Measurements from ENCODE around the gene ATP6V0D1.

Gene ATP6V0D1

GRCh38 chr16:67463059-67463458 is 17.9 kb downstream of the ATP6V0D1 start:
- no peak for DNase-seq (ENCODE audit: low spot score)

GRCh38 chr16:67462279-67462655 is 18.7 kb downstream of the ATP6V0D1 start:
- DNase-seq (ENCODE audit: low spot score) = no peak

- no peak for DNase-seq (ENCODE audit: low spot score)
These were observed 19.2 kb downstream of the ATP6V0D1 start for GRCh38 chr16:67461600-67462278.

- DNase-seq (ENCODE audit: low spot score) = no peak
These were observed 20.0 kb downstream of the ATP6V0D1 start for GRCh38 chr16:67460961-67461360.

GRCh38 chr16:67460168-67460567 is 20.8 kb downstream of the ATP6V0D1 start:
- no peak for DNase-seq (ENCODE audit: low spot score)

- no peak for DNase-seq (ENCODE audit: low spot score)
These were observed 21.2 kb downstream of the ATP6V0D1 start for GRCh38 chr16:67459861-67460150.

- DNase-seq (ENCODE audit: low spot score) = peak; percentile 37
These were observed 21.7 kb downstream of the ATP6V0D1 start for GRCh38 chr16:67459066-67459860.

GRCh38 chr16:67458121-67458641 is 22.8 kb downstream of the ATP6V0D1 start:
- no peak for DNase-seq (ENCODE audit: low spot score)

GRCh38 chr16:67457611-67458010 is 23.3 kb downstream of the ATP6V0D1 start:
- no peak for DNase-seq (ENCODE audit: low spot score)

- DNase-seq (ENCODE audit: low spot score) = peak; percentile 66
These were observed 24.4 kb downstream of the ATP6V0D1 start for GRCh38 chr16:67456391-67457081.

- DNase-seq (ENCODE audit: low spot score) = no peak
These were observed 26.1 kb downstream of the ATP6V0D1 start for GRCh38 chr16:67454852-67455251.

GRCh38 chr16:67454104-67454503 is 26.9 kb downstream of the ATP6V0D1 start:
- no peak for DNase-seq (ENCODE audit: low spot score)

- DNase-seq (ENCODE audit: low spot score) = no peak
These were observed 29.1 kb downstream of the ATP6V0D1 start for GRCh38 chr16:67451704-67452435.

- no peak for DNase-seq (ENCODE audit: low spot score)
These were observed 29.8 kb downstream of the ATP6V0D1 start for GRCh38 chr16:67451061-67451703.

- no peak for DNase-seq (ENCODE audit: low spot score)
These were observed 31.2 kb downstream of the ATP6V0D1 start for GRCh38 chr16:67449739-67450138.

GRCh38 chr16:67449336-67449735 is 31.6 kb downstream of the ATP6V0D1 start:
- DNase-seq (ENCODE audit: low spot score) = no peak

- DNase-seq (ENCODE audit: low spot score) = no peak
These were observed 32.4 kb downstream of the ATP6V0D1 start for GRCh38 chr16:67448580-67448979.

GRCh38 chr16:67447508-67448076 is 33.4 kb downstream of the ATP6V0D1 start:
- DNase-seq (ENCODE audit: low spot score) = peak; percentile 77

GRCh38 chr16:67446968-67447507 is 33.9 kb downstream of the ATP6V0D1 start:
- no peak for DNase-seq (ENCODE audit: low spot score)

- DNase-seq (ENCODE audit: low spot score) = no peak
These were observed 34.7 kb downstream of the ATP6V0D1 start for GRCh38 chr16:67445913-67446907.

Data from iPS-NIHi11 (cell line).